Measurements from ENCODE around the gene PIPOX.

PIPOX gene

GRCh38 chr17:29042679-29043538 is at the start of gene PIPOX:
PIPOX (plus strand) TSS chr17:29043141; CDS start chr17:29043226, 85 bp downstream.
- DNase-seq (ENCODE audit: low read depth), result no peak

GRCh38 chr17:28993645-28994426 is 49.1 kb upstream of the PIPOX start:
- no peak for DNase-seq (ENCODE audit: low read depth)

DNA sequence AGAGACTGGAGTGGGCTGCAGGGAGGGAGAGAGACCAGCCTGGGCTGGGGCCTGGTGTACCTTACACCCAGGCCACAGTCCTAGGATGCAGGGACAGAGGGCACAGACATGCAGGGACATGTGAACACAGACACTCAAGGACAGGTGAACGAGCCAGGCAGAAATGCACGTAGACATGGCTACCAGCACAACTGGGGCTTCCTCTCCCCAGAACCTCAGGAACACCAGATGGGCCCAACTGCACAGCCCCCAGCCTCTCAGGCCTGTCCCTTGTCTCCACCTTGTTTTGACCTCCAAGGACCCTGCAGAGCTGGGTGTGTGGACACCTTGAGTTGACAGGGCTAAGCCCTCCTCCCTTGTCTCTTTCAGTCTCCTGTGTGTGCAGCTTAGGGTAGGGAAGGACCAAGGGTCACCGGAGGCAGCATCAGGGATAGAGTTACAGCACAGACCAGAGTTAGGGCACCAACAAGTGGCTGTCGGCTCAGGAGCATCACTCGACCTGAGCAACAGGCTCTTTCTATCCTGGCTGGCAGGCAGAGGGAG is 46.3 kb upstream of the PIPOX start:
- DNase-seq (ENCODE audit: low read depth), result no peak

DNA sequence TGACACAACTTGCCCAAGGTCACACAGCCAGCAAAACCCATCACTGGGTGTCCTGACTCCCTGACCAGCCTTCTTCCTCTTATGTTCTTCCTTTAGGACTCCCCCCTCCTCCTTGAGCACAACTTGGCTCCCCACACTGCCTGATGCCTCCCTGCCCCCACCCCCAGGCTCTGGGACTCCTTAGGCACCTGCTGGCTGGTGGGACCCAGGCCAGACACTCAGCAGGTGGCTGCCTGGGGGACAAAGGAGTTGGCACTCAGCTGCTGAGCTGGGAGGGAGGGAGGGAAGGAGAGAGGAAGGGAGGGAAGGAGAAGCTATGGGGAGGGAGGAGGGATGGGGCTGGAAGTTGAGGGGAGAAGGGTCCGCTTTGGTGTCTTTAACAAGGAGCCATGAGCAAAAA is 45.1 kb upstream of the PIPOX start:
- no peak for DNase-seq (ENCODE audit: low read depth)

GRCh38 chr17:28999206-28999605 is 43.7 kb upstream of the PIPOX start:
- DNase-seq (ENCODE audit: low read depth), result no peak

- DNase-seq (ENCODE audit: low read depth), result no peak
These were observed 42.0 kb upstream of the PIPOX start for GRCh38 chr17:29000973-29001372.

DNA sequence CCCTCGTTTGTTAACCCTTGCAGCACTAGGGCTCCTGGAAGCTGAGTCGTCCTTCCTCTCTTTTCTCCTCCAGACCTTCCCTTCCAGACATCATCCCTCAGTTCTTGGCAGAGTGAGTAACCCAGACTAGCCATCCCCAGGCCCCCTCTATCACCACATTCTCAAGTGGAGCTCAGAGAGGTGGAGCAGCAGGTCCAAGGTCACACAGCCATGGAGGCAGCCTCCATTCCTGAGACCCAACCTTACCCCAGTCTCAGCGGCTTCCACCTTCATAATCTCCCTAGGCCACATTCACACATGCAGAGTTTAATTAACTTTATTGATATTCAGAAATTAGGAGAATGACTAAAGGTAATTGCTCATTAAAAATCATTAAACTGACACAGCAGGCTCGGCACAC is 40.1 kb upstream of the PIPOX start:
- no peak for DNase-seq (ENCODE audit: low read depth)

DNA sequence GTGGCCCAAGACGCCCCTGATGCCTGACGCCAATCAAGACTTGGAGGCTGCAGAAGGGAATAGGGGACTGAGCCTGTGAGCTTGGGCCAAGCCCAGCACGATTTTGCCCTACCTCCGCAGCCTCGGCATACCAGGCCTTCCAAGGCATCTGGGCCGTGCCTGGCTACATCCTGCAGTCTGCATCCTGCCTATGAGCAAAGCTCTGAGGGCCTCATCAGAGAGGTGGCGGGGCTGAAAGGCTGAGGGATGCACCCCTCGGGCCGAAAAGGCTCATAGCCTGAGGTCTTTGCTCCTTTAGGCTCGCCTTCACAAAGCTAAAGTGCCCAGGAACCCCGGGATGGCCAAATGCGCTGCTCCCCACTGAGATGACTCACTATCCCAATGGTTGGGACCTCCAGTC is 39.7 kb upstream of the PIPOX start:
- DNase-seq (ENCODE audit: low read depth), result no peak

GRCh38 chr17:29004081-29004692 is 38.8 kb upstream of the PIPOX start:
- DNase-seq (ENCODE audit: low read depth), result no peak

DNA sequence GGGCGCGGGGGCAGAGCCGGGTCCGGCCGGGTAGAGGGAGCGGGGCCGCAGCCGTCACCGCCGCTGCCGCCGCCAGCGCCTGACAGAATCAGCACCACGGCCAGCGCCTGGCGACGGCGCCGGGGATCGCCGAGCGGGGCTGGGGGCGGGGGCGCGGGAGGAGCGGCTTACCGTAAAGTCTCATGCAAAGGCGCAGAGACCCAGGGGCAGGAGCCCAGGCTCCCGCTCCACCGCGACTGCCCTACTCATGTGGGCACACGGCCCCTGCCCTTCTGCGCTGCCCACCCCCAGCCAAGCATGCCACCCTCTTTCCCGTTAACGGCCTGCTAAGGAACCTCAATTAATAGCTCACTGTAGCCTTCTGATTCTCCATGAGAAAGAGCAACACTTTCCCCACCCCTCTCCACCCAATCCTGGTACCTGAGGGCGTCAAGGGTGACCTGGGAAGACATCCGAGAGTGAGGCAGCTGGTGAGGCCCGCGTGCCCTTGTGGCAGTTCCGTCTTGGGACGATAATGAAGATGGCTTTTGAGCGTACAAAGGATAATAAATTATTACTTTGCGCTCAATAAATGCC is 36.9 kb upstream of the PIPOX start, which contains the start of gene SEZ6:
Gene SEZ6, minus strand, starts transcription at position 98 of the 576 bp plus-strand sequence. CDS start 164 bp downstream, outside the sequence.
- DNase-seq (ENCODE audit: low read depth), result peak; percentile 52

- DNase-seq (ENCODE audit: low read depth), result no peak
These were observed 35.5 kb upstream of the PIPOX start for GRCh38 chr17:29007456-29007855.

DNA sequence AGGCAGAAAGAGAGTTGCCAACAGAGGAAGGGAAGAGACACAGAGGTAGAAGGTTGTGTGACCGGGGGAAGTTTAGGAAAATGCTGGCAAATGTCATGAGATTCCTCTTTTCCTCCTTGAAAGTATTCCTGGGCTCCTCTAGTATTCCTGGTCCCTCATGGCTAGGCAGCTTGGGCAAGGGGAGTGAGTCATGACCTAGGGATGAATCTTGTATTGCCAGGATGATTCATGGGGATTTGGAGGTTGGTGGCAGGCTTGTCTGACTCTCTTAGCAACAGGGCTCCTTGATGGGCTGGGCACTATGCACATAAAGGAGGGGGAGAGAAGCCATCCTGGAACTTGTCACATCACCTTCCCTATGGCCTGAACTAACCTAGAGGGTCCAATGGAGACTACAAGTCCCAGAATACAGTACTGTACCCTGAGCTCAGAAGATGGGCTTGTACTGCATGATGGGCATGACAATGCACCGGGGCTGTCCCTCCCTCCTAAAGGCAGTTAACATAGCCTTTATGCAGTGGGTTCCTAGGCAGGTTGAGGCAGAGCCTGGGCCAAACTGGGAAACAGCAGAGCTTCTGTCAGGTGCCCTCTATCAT is 35.0 kb upstream of the PIPOX start:
- no peak for DNase-seq (ENCODE audit: low read depth)

- no peak for DNase-seq (ENCODE audit: low read depth)
These were observed 34.4 kb upstream of the PIPOX start for GRCh38 chr17:29008591-29008990.

- DNase-seq (ENCODE audit: low read depth), result no peak
These were observed 32.8 kb upstream of the PIPOX start for GRCh38 chr17:29010129-29010528.

GRCh38 chr17:29010586-29010985 is 32.4 kb upstream of the PIPOX start:
- no peak for DNase-seq (ENCODE audit: low read depth)

- DNase-seq (ENCODE audit: low read depth), result no peak
These were observed 30.4 kb upstream of the PIPOX start for GRCh38 chr17:29012535-29012934.

GRCh38 chr17:29014716-29015115 is 28.2 kb upstream of the PIPOX start:
- no peak for DNase-seq (ENCODE audit: low read depth)

GRCh38 chr17:29016345-29017210 is 26.4 kb upstream of the PIPOX start:
- DNase-seq (ENCODE audit: low read depth), result no peak

GRCh38 chr17:29018788-29019474 is 24.0 kb upstream of the PIPOX start:
- DNase-seq (ENCODE audit: low read depth), result no peak

Data from activated T-cell treated with anti-CD3 and anti-CD28 coated beads for 24 hours (primary cell).